ENCODE measurements around the gene SLC15A1.

Gene SLC15A1

GRCh38 chr13:98781905-98782304 lies 29.4 kb upstream of the SLC15A1 start:
- H2AFZ ChIP-seq (ENCODE audit: low read depth, low read length, severe bottlenecking): no peak overlapping the region
- no peaks in the 10 kb centered on the region for H3K9me2 ChIP-seq (replicated peaks; ENCODE audit: insufficient read depth, low read length)
- no peak overlapping the region for H3K9ac ChIP-seq (ENCODE audit: low read length)
- no peak overlapping the region for H3K4me2 ChIP-seq (ENCODE audit: low read depth, low read length, poor library complexity, severe bottlenecking)
- H3K27ac ChIP-seq (ENCODE audit: low read depth, low read length): no peak overlapping the region
- no peaks in the 10 kb centered on the region for H3K36me3 ChIP-seq (ENCODE audit: low read length)
- H3K27me3 ChIP-seq (ENCODE audit: low read length): no peaks in the 10 kb centered on the region
- H4K20me1 ChIP-seq (ENCODE audit: low read depth, low read length): no peaks in the 10 kb centered on the region
- H3K9me3 ChIP-seq (ENCODE audit: insufficient read depth, low read length): no peaks in the 10 kb centered on the region
- TF ChIP-seq EZH2phosphoT487 (conservative IDR thresholded peaks at IDR 0.05; ENCODE audit: low read length) (no peak), CTCF (IDR thresholded peaks at IDR 0.05; ENCODE audit: insufficient read depth, low read length, poor library complexity, severe bottlenecking) (no peak)
- H3F3A ChIP-seq (ENCODE audit: insufficient read depth): no peaks in the 10 kb centered on the region
- no peak overlapping the region for H3K4me3 ChIP-seq (ENCODE audit: insufficient read depth, low read length, poor library complexity, severe bottlenecking)
- H3K79me2 ChIP-seq (ENCODE audit: insufficient read depth, low read length): no peaks in the 10 kb centered on the region

- Histone ChIP-seq H3K4me3 (ENCODE audit: insufficient read depth, low read length, poor library complexity, severe bottlenecking) (no peak overlapping the region), H3K27me3 (ENCODE audit: low read length) (no peaks in the 10 kb centered on the region)
Measured at GRCh38 chr13:98781470-98781869, 29.0 kb upstream of the SLC15A1 start.

GRCh38 chr13:98781045-98781444 lies 28.6 kb upstream of the SLC15A1 start:
- no peaks in the 10 kb centered on the region for H3K27me3 ChIP-seq (ENCODE audit: low read length)

More at GRCh38 chr13:98781470-98781869, 29.0 kb upstream of the SLC15A1 start:
- Histone ChIP-seq H4K20me1 (ENCODE audit: low read depth, low read length) (no peaks in the 10 kb centered on the region), H3K9me3 (ENCODE audit: insufficient read depth, low read length) (no peaks in the 10 kb centered on the region), H3F3A (ENCODE audit: insufficient read depth) (no peaks in the 10 kb centered on the region), H3K9me2 (replicated peaks; ENCODE audit: insufficient read depth, low read length) (no peaks in the 10 kb centered on the region), H2AFZ (ENCODE audit: low read depth, low read length, severe bottlenecking) (no peak overlapping the region), H3K27ac (ENCODE audit: low read depth, low read length) (no peak overlapping the region), H3K79me2 (ENCODE audit: insufficient read depth, low read length) (no peaks in the 10 kb centered on the region), H3K36me3 (ENCODE audit: low read length) (no peaks in the 10 kb centered on the region), H3K4me2 (ENCODE audit: low read depth, low read length, poor library complexity, severe bottlenecking) (no peak overlapping the region), H3K9ac (ENCODE audit: low read length) (no peak overlapping the region)
- TF ChIP-seq CTCF (IDR thresholded peaks at IDR 0.05; ENCODE audit: insufficient read depth, low read length, poor library complexity, severe bottlenecking) (no peak), EZH2phosphoT487 (conservative IDR thresholded peaks at IDR 0.05; ENCODE audit: low read length) (no peak)

More at GRCh38 chr13:98781045-98781444, 28.6 kb upstream of the SLC15A1 start:
- no peak overlapping the region for H2AFZ ChIP-seq (ENCODE audit: low read depth, low read length, severe bottlenecking)
- no peak overlapping the region for H3K27ac ChIP-seq (ENCODE audit: low read depth, low read length)
- no peak overlapping the region for H3K4me3 ChIP-seq (ENCODE audit: insufficient read depth, low read length, poor library complexity, severe bottlenecking)
- H3F3A ChIP-seq (ENCODE audit: insufficient read depth): no peaks in the 10 kb centered on the region
- H3K9me3 ChIP-seq (ENCODE audit: insufficient read depth, low read length): no peaks in the 10 kb centered on the region
- no peak for TF ChIP-seq EZH2phosphoT487 (conservative IDR thresholded peaks at IDR 0.05; ENCODE audit: low read length)
- no peak for TF ChIP-seq CTCF (IDR thresholded peaks at IDR 0.05; ENCODE audit: insufficient read depth, low read length, poor library complexity, severe bottlenecking)
- no peak overlapping the region for H3K9ac ChIP-seq (ENCODE audit: low read length)
- H3K4me2 ChIP-seq (ENCODE audit: low read depth, low read length, poor library complexity, severe bottlenecking): no peak overlapping the region
- no peaks in the 10 kb centered on the region for H3K79me2 ChIP-seq (ENCODE audit: insufficient read depth, low read length)
- H3K36me3 ChIP-seq (ENCODE audit: low read length): no peaks in the 10 kb centered on the region
- H3K9me2 ChIP-seq (replicated peaks; ENCODE audit: insufficient read depth, low read length): no peaks in the 10 kb centered on the region
- no peaks in the 10 kb centered on the region for H4K20me1 ChIP-seq (ENCODE audit: low read depth, low read length)
